WTC11 (cell line): Measurements from ENCODE around the gene FNDC3A.

Source experiments
- GABPB1 ChIP-seq: sonication (generic); formaldehyde crosslinking; IDR thresholded peaks from 2 replicates; pipeline ENCODE4 v1.8.1; 2023; ENCODE audit warnings: mild to moderate bottlenecking, missing genetic modification reagents
- TF ChIP-seq, protein P1 (sequence below): fragments of 200-600 bp; IDR thresholded peaks from 2 replicates; pipeline ENCODE4 v1.8.0; 2022; ENCODE audit warnings: antibody characterized with exemption
- TF ChIP-seq, protein P2 (sequence below): sonication (generic); formaldehyde crosslinking; IDR thresholded peaks from 2 replicates; pipeline ENCODE4 v1.8.0; 2023; ENCODE audit warnings: missing genetic modification reagents, mild to moderate bottlenecking, borderline replicate concordance
- TF ChIP-seq, protein P3 (sequence below): sonication (generic); formaldehyde crosslinking; IDR thresholded peaks from 2 replicates; pipeline ENCODE4 v1.8.1; 2023; ENCODE audit warnings: mild to moderate bottlenecking, missing genetic modification reagents

DNA sequence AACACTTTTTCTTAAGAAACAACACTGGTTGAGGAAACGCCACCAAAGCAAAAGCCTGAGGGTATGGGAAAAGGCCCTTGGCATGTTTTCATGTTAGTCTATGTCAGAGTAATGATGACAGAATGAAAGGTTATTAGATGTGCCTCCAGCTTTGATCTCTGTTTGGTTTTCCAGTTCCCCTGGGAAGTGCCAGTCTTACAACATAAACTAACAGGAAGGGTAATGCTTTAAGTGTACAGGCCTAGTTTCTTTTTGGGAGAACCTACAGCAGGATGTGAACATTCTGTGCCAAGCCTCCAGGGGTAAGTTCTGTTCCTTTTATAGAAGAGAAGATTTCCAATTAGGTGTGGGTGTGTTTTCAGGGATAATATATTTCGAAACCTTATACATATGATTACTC is 121.7 kb downstream of the FNDC3A start:
- TF ChIP-seq, protein P1, sequence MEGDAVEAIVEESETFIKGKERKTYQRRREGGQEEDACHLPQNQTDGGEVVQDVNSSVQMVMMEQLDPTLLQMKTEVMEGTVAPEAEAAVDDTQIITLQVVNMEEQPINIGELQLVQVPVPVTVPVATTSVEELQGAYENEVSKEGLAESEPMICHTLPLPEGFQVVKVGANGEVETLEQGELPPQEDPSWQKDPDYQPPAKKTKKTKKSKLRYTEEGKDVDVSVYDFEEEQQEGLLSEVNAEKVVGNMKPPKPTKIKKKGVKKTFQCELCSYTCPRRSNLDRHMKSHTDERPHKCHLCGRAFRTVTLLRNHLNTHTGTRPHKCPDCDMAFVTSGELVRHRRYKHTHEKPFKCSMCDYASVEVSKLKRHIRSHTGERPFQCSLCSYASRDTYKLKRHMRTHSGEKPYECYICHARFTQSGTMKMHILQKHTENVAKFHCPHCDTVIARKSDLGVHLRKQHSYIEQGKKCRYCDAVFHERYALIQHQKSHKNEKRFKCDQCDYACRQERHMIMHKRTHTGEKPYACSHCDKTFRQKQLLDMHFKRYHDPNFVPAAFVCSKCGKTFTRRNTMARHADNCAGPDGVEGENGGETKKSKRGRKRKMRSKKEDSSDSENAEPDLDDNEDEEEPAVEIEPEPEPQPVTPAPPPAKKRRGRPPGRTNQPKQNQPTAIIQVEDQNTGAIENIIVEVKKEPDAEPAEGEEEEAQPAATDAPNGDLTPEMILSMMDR, result no peak
- TF ChIP-seq, protein P2, sequence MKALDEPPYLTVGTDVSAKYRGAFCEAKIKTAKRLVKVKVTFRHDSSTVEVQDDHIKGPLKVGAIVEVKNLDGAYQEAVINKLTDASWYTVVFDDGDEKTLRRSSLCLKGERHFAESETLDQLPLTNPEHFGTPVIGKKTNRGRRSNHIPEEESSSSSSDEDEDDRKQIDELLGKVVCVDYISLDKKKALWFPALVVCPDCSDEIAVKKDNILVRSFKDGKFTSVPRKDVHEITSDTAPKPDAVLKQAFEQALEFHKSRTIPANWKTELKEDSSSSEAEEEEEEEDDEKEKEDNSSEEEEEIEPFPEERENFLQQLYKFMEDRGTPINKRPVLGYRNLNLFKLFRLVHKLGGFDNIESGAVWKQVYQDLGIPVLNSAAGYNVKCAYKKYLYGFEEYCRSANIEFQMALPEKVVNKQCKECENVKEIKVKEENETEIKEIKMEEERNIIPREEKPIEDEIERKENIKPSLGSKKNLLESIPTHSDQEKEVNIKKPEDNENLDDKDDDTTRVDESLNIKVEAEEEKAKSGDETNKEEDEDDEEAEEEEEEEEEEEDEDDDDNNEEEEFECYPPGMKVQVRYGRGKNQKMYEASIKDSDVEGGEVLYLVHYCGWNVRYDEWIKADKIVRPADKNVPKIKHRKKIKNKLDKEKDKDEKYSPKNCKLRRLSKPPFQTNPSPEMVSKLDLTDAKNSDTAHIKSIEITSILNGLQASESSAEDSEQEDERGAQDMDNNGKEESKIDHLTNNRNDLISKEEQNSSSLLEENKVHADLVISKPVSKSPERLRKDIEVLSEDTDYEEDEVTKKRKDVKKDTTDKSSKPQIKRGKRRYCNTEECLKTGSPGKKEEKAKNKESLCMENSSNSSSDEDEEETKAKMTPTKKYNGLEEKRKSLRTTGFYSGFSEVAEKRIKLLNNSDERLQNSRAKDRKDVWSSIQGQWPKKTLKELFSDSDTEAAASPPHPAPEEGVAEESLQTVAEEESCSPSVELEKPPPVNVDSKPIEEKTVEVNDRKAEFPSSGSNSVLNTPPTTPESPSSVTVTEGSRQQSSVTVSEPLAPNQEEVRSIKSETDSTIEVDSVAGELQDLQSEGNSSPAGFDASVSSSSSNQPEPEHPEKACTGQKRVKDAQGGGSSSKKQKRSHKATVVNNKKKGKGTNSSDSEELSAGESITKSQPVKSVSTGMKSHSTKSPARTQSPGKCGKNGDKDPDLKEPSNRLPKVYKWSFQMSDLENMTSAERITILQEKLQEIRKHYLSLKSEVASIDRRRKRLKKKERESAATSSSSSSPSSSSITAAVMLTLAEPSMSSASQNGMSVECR (CRISPR knock-in tag), result no peak
- no peak for TF ChIP-seq GABPB1 (CRISPR knock-in tag)
- TF ChIP-seq, protein P3, sequence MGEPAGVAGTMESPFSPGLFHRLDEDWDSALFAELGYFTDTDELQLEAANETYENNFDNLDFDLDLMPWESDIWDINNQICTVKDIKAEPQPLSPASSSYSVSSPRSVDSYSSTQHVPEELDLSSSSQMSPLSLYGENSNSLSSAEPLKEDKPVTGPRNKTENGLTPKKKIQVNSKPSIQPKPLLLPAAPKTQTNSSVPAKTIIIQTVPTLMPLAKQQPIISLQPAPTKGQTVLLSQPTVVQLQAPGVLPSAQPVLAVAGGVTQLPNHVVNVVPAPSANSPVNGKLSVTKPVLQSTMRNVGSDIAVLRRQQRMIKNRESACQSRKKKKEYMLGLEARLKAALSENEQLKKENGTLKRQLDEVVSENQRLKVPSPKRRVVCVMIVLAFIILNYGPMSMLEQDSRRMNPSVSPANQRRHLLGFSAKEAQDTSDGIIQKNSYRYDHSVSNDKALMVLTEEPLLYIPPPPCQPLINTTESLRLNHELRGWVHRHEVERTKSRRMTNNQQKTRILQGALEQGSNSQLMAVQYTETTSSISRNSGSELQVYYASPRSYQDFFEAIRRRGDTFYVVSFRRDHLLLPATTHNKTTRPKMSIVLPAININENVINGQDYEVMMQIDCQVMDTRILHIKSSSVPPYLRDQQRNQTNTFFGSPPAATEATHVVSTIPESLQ (CRISPR knock-in tag), result no peak
